ENCODE measurements around the gene GSE1. TPM values are rescaled to one million over a fixed set of nuclear protein-coding genes. Genes with fewer than 3 reads are reported as not detected.

Gene GSE1
- total RNA-seq, 6 experiments from 2014 or later, result 49.2 to 62.3 (median 58.1) TPM

DNA sequence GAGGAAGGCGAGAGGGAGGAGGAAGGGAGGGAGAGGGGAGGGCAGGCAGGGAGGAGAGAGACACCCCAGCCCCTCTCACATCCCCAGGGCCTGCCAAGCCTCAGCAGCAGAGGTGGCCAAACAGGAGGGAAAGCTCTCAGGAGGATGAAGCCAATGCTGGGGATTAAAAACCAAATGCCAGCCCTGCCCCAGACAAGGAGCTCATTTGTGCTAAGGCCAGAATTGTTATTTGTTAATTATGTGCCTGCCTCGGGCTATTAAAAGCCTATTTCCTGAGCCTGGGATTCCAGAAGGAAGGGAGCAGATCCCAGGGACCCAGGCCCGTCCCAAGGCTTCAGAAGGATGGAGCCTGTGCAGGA is 103.5 kb downstream of the GSE1 start:
- no peak for DNase-seq
- Mint-ChIP-seq H3K36me3 (ENCODE audit: low read depth) (peaks cover 21% of the 10 kb centered on the region), H3K4me3 (no peak overlapping the region), H3K27ac (no peak overlapping the region), H3K27me3 (ENCODE audit: insufficient read depth) (no peaks in the 10 kb centered on the region; the same call in 1 of the 2 replicates), H3K4me1 (ENCODE audit: low read depth) (peaks cover 21% of the 10 kb centered on the region; the same call in 1 of the 2 replicates), H3K9me3 (peaks cover 13% of the 10 kb centered on the region)
- no peak for TF ChIP-seq CTCF (IDR thresholded peaks at IDR 0.05)

DNA sequence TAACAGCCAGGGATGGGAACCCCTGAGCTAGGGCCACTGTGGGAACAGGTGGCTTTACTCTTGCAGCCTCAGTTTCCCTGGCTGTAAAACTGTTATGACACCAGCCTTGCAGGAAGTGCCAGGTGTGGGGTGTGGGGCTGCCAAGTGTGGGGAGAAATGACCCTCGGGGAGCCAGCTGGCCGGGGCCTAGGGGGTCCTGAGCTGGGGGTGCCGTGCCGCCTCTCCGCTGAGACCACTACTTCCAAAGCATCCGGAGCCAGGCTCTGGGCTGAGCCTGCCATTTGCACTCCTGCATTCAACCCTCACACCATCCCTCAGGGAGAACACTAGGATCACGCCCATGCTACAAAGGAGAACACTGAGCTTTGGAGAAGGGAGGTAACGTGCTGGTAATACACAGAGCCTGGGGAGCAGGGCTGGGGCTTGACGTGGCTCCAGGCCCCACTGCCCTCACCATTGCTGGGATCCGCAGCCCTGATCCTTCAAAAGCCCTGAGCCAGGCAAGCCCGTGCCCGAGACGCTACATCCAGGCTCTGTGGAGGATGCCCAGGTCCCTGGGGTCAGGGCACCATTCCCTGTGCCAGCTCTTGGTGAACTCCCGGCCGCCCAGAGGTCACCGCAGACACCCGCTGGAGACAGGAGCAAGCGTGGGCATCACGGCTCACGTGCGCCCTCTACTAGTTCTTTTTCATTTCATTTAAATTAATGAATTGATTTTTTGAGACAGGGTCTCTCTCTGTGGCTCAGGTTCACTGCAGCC is 104.5 kb downstream of the GSE1 start:
- DNase-seq, result peak; percentile 36
- peak; percentile 91 for TF ChIP-seq CTCF (IDR thresholded peaks at IDR 0.05)
- Mint-ChIP-seq H3K36me3 (ENCODE audit: low read depth) (peaks cover 12% of the 10 kb centered on the region), H3K4me3 (no peak overlapping the region), H3K27me3 (ENCODE audit: insufficient read depth) (no peaks in the 10 kb centered on the region; the same call in 1 of the 2 replicates), H3K4me1 (ENCODE audit: low read depth) (peaks cover 21% of the 10 kb centered on the region; the same call in 1 of the 2 replicates), H3K9me3 (peaks cover 8% of the 10 kb centered on the region; the same call in 1 of the 2 replicates), H3K27ac (no peak overlapping the region)

DNA sequence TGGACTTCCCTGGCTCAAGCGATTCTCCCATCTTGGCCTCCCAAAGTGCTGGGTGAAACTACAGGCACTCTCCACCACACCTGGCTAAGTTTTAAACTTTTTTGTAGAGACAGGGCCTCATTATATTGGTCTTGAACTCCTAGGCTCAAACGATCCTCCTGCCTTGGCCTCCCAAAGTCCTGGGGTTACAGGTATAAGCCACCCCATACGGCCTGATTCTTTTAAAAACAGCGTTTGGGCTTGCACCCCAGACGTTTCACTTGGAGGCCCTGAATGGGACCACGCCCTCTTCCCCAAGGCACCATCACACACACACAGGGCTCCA is 105.0 kb downstream of the GSE1 start:
- no peak overlapping the region for H3K4me3 Mint-ChIP-seq
- H3K4me1 Mint-ChIP-seq (ENCODE audit: low read depth), result peaks cover 21% of the 10 kb centered on the region; the same call in 1 of the 2 replicates
- H3K36me3 Mint-ChIP-seq (ENCODE audit: low read depth), result peaks cover 6% of the 10 kb centered on the region
- H3K27ac Mint-ChIP-seq, result no peak overlapping the region
- TF ChIP-seq CTCF (IDR thresholded peaks at IDR 0.05), result 0 out of 2 replicates have a peak, but pooled peaks have one; percentile 19
- DNase-seq, result no peak
- H3K9me3 Mint-ChIP-seq, result peaks cover 2% of the 10 kb centered on the region; the same call in 1 of the 2 replicates
- no peaks in the 10 kb centered on the region for H3K27me3 Mint-ChIP-seq (ENCODE audit: insufficient read depth)

- Mint-ChIP-seq H3K27ac (no peak overlapping the region), H3K9me3 (no peaks in the 10 kb centered on the region), H3K36me3 (ENCODE audit: low read depth) (0 out of 2 replicates have a peak, but pooled peaks cover under 1% of the 10 kb centered on the region), H3K27me3 (ENCODE audit: insufficient read depth) (no peaks in the 10 kb centered on the region), H3K4me3 (no peak overlapping the region), H3K4me1 (ENCODE audit: low read depth) (peaks cover 21% of the 10 kb centered on the region; the same call in 1 of the 2 replicates)
- peak; percentile 73; the same call in 1 of the 2 replicates for TF ChIP-seq CTCF (IDR thresholded peaks at IDR 0.05)
- no peak for DNase-seq
These were observed 105.6 kb downstream of the GSE1 start for GRCh38 chr16:85718682-85719081.

GRCh38 chr16:85719605-85720301 is 106.6 kb downstream of the GSE1 start:
- H3K4me1 Mint-ChIP-seq (ENCODE audit: low read depth), result peaks cover 21% of the 10 kb centered on the region; the same call in 1 of the 2 replicates
- H3K27ac Mint-ChIP-seq, result no peak overlapping the region

More at GRCh38 chr16:85719605-85720301, 106.6 kb downstream of the GSE1 start:
- no peak for DNase-seq
- Mint-ChIP-seq H3K4me3 (no peak overlapping the region), H3K9me3 (no peaks in the 10 kb centered on the region), H3K27me3 (ENCODE audit: insufficient read depth) (no peaks in the 10 kb centered on the region), H3K36me3 (ENCODE audit: low read depth) (peaks cover 5% of the 10 kb centered on the region; the same call in 1 of the 2 replicates)
- TF ChIP-seq CTCF (IDR thresholded peaks at IDR 0.05), result no peak

Data from HFFc6 (cell line).